A549 (cell line): ENCODE measurements around the gene KIF2A.

ENCODE experiments used
- ELK1 ChIP-seq: fragments of 150-350 bp; IDR thresholded peaks from 2 replicates; pipeline ENCODE4 v1.6.1; 2014; ENCODE audit warnings: low read depth, mild to moderate bottlenecking, low read length
- EP300 ChIP-seq, 2 experiments: fragments of >200 bp; sonication (Bioruptor Twin); formaldehyde crosslinking; IDR thresholded peaks; 2 replicates in 1 of 2; 3 replicates in 1 of 2; pipeline ENCODE4 v1.6.1; 2016 to 2017
- PHF8 ChIP-seq: fragments of 200-600 bp; sonication (generic); IDR thresholded peaks from 2 replicates; pipeline ENCODE4 v1.6.1; 2016; ENCODE audit warnings: low read depth, mild to moderate bottlenecking, antibody characterized with exemption, moderate library complexity, borderline replicate concordance
- POLR2A ChIP-seq: IDR thresholded peaks from 2 replicates; pipeline ENCODE4 v1.6.1; 2012; ENCODE audit warnings: mild to moderate bottlenecking, low read length
- RNF2 ChIP-seq: fragments of 200-600 bp; sonication (generic); IDR thresholded peaks from 2 replicates; pipeline ENCODE4 v1.6.1; 2016; ENCODE audit warnings: low read depth, mild to moderate bottlenecking, antibody characterized with exemption, moderate library complexity, borderline replicate concordance
- TF ChIP-seq, protein P1 (sequence below): fragments of 200-600 bp; sonication (generic); IDR thresholded peaks from 2 replicates; pipeline ENCODE4 v1.6.1; 2016; ENCODE audit warnings: antibody characterized with exemption, mild to moderate bottlenecking, moderate library complexity

DNA sequence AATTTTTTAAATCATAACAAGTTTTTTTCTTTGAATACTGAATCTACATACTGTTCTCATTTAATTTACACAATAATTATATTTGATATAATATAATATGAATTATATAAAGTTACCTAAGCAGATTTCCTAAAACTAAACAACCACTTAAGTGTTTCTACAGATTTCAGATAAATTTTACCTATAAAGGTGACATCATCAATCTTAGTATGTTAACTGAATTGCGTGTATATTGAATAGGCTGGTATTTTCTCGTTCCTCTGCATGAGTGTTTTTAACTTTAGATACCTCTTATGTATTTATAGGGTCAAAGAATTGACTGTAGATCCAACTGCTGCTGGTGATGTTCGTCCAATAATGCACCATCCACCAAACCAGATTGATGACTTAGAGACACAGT lies 67.4 kb downstream of the KIF2A start:
- TF ChIP-seq RNF2 (no peak), ELK1 (no peak), PHF8 (no peak), POLR2A (no peak), EP300 (IDR thresholded peaks at IDR 0.05) (no peak)
- TF ChIP-seq, protein P1, sequence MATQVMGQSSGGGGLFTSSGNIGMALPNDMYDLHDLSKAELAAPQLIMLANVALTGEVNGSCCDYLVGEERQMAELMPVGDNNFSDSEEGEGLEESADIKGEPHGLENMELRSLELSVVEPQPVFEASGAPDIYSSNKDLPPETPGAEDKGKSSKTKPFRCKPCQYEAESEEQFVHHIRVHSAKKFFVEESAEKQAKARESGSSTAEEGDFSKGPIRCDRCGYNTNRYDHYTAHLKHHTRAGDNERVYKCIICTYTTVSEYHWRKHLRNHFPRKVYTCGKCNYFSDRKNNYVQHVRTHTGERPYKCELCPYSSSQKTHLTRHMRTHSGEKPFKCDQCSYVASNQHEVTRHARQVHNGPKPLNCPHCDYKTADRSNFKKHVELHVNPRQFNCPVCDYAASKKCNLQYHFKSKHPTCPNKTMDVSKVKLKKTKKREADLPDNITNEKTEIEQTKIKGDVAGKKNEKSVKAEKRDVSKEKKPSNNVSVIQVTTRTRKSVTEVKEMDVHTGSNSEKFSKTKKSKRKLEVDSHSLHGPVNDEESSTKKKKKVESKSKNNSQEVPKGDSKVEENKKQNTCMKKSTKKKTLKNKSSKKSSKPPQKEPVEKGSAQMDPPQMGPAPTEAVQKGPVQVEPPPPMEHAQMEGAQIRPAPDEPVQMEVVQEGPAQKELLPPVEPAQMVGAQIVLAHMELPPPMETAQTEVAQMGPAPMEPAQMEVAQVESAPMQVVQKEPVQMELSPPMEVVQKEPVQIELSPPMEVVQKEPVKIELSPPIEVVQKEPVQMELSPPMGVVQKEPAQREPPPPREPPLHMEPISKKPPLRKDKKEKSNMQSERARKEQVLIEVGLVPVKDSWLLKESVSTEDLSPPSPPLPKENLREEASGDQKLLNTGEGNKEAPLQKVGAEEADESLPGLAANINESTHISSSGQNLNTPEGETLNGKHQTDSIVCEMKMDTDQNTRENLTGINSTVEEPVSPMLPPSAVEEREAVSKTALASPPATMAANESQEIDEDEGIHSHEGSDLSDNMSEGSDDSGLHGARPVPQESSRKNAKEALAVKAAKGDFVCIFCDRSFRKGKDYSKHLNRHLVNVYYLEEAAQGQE = no peak
